Measurements from ENCODE around the gene SCAF1. TPM values are rescaled to one million over a fixed set of nuclear protein-coding genes. Genes with fewer than 3 reads are reported as not detected.
A peak's percentile ranks its signal among the peaks of the same experiment; 100 is the strongest.

Gene SCAF1
- total and polyA plus RNA-seq, 2 of the 13 experiments (the other 11 are each of a cell fraction or from before 2014, with no cell fraction given) = 3.3 to 6.1 TPM

DNA sequence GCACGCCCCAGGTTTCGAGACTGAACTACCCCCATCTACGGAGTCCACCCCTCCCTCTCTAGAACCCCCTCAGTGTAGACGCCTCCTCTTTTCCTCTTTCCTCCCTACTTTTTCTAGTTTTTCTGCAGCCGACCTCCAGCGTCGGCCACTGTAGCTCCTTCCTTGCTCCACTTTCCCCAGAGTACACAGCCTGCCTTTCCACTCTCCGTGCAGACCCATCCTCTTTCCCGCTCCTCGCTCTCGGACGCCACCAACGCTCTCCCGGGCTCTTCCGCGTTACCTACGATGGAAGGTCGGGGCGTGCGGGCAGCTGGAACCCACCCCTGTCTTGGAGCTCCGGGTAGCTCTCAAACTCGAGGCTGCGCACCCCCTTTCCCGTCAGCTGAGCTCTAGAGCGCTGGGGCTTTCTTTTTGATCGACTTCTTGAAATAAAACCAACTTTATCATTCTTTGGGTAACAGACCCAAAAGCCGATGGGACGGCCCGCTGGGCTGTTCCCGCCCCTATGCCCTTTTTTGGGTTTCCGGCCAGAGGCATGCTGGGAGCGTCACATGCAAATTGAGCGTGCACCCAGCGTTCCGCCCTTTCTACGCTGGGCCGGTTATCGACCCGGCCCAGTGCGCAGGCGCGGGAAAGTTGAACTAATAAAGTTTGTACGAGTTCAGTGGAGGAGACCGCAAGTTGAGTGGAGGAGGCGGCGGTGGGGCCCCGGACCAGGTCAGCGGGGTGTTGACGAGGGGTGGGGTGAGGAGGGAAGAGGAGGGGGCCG is 23.5 kb downstream of the SCAF1 start, which contains the start of the genes BCL2L12 and IRF3 (continued):
- TF ChIP-seq MTA1 (CRISPR knock-in tag; IDR thresholded peaks at IDR 0.05; ENCODE audit: borderline replicate concordance) (0 out of 2 replicates have a peak, but pooled peaks have one; percentile 26), ARNTL (CRISPR knock-in tag; IDR thresholded peaks at IDR 0.05) (no peak), ZSCAN30 (CRISPR knock-in tag; IDR thresholded peaks at IDR 0.05) (no peak), YEATS2 (CRISPR knock-in tag; IDR thresholded peaks at IDR 0.05; ENCODE audit: borderline replicate concordance) (peak; percentile 86; the same call in 1 of the 2 replicates), CHCHD3 (CRISPR knock-in tag; IDR thresholded peaks at IDR 0.05) (no peak), ZNF264 (CRISPR knock-in tag; IDR thresholded peaks at IDR 0.05) (peak; percentile 73; the same call in 1 of the 2 replicates), MEIS2 (CRISPR knock-in tag; IDR thresholded peaks at IDR 0.05) (0 out of 2 replicates have a peak, but pooled peaks have one; percentile 30), SUZ12 (IDR thresholded peaks at IDR 0.05; ENCODE audit: low read depth, low read length) (peak; percentile 54), GABPB1 (CRISPR knock-in tag; IDR thresholded peaks at IDR 0.05) (peak; percentile 65), PPARG (CRISPR knock-in tag; conservative IDR thresholded peaks at IDR 0.05) (0 out of 2 replicates have a peak, but pooled peaks have one; percentile 29), POLR2AphosphoS5 (IDR thresholded peaks at IDR 0.05; ENCODE audit: low read depth, low read length) (peak; percentile 76), ASH2L (IDR thresholded peaks at IDR 0.05; ENCODE audit: insufficient read length, low read depth, low read length) (peak; percentile 65), ZNF510 (CRISPR knock-in tag; IDR thresholded peaks at IDR 0.05; ENCODE audit: low read depth) (peak; percentile 77; the same call in 1 of the 2 replicates), PITX1 (CRISPR knock-in tag; IDR thresholded peaks at IDR 0.05) (no peak)
- TF ChIP-seq, protein P1, sequence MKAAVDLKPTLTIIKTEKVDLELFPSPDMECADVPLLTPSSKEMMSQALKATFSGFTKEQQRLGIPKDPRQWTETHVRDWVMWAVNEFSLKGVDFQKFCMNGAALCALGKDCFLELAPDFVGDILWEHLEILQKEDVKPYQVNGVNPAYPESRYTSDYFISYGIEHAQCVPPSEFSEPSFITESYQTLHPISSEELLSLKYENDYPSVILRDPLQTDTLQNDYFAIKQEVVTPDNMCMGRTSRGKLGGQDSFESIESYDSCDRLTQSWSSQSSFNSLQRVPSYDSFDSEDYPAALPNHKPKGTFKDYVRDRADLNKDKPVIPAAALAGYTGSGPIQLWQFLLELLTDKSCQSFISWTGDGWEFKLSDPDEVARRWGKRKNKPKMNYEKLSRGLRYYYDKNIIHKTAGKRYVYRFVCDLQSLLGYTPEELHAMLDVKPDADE (CRISPR knock-in tag; IDR thresholded peaks at IDR 0.05) = no peak
- TF ChIP-seq, protein P2, sequence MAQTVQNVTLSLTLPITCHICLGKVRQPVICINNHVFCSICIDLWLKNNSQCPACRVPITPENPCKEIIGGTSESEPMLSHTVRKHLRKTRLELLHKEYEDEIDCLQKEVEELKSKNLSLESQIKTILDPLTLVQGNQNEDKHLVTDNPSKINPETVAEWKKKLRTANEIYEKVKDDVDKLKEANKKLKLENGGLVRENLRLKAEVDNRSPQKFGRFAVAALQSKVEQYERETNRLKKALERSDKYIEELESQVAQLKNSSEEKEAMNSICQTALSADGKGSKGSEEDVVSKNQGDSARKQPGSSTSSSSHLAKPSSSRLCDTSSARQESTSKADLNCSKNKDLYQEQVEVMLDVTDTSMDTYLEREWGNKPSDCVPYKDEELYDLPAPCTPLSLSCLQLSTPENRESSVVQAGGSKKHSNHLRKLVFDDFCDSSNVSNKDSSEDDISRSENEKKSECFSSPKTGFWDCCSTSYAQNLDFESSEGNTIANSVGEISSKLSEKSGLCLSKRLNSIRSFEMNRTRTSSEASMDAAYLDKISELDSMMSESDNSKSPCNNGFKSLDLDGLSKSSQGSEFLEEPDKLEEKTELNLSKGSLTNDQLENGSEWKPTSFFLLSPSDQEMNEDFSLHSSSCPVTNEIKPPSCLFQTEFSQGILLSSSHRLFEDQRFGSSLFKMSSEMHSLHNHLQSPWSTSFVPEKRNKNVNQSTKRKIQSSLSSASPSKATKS (CRISPR knock-in tag; IDR thresholded peaks at IDR 0.05) = no peak
- TF ChIP-seq, protein P3, sequence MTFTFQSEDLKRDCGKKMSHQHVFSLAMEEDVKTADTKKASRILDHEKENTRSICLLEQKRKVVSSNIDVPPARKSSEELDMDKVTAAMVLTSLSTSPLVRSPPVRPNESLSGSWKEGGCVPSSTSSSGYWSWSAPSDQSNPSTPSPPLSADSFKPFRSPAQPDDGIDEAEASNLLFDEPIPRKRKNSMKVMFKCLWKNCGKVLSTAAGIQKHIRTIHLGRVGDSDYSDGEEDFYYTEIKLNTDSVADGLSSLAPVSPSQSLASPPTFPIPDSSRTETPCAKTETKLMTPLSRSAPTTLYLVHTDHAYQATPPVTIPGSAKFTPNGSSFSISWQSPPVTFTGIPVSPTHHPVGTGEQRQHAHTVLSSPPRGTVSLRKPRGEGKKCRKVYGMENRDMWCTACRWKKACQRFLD (CRISPR knock-in tag; IDR thresholded peaks at IDR 0.05; ENCODE audit: borderline replicate concordance) = peak; percentile 78; the same call in 1 of the 2 replicates
- TF ChIP-seq, protein P4, sequence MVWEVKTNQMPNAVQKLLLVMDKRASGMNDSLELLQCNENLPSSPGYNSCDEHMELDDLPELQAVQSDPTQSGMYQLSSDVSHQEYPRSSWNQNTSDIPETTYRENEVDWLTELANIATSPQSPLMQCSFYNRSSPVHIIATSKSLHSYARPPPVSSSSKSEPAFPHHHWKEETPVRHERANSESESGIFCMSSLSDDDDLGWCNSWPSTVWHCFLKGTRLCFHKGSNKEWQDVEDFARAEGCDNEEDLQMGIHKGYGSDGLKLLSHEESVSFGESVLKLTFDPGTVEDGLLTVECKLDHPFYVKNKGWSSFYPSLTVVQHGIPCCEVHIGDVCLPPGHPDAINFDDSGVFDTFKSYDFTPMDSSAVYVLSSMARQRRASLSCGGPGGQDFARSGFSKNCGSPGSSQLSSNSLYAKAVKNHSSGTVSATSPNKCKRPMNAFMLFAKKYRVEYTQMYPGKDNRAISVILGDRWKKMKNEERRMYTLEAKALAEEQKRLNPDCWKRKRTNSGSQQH (CRISPR knock-in tag; IDR thresholded peaks at IDR 0.05; ENCODE audit: low read depth) = peak; percentile 90; the same call in 1 of the 2 replicates
- TF ChIP-seq, protein P5, sequence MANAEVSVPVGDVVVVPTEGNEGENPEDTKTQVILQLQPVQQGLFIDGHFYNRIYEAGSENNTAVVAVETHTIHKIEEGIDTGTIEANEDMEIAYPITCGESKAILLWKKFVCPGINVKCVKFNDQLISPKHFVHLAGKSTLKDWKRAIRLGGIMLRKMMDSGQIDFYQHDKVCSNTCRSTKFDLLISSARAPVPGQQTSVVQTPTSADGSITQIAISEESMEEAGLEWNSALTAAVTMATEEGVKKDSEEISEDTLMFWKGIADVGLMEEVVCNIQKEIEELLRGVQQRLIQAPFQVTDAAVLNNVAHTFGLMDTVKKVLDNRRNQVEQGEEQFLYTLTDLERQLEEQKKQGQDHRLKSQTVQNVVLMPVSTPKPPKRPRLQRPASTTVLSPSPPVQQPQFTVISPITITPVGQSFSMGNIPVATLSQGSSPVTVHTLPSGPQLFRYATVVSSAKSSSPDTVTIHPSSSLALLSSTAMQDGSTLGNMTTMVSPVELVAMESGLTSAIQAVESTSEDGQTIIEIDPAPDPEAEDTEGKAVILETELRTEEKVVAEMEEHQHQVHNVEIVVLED (CRISPR knock-in tag; IDR thresholded peaks at IDR 0.05; ENCODE audit: borderline replicate concordance) = peak; percentile 99

All from HepG2 (cell line).